HG03108 (cell line): ENCODE results near the gene ADH7.
"Not testable (repeated sequence)": the region's sequence is repeated elsewhere in the genome, so short reads cannot be mapped to it uniquely, and the experiment has no call there.

Source experiments
- ATAC-seq: cut with Tn5 transposase; IDR thresholded peaks from one replicate; pipeline ENCODE4 v1.9.1; 2021; ENCODE audit warnings: moderate library complexity; ENCODE audit not compliant: unreplicated experiment

Gene ADH7

DNA sequence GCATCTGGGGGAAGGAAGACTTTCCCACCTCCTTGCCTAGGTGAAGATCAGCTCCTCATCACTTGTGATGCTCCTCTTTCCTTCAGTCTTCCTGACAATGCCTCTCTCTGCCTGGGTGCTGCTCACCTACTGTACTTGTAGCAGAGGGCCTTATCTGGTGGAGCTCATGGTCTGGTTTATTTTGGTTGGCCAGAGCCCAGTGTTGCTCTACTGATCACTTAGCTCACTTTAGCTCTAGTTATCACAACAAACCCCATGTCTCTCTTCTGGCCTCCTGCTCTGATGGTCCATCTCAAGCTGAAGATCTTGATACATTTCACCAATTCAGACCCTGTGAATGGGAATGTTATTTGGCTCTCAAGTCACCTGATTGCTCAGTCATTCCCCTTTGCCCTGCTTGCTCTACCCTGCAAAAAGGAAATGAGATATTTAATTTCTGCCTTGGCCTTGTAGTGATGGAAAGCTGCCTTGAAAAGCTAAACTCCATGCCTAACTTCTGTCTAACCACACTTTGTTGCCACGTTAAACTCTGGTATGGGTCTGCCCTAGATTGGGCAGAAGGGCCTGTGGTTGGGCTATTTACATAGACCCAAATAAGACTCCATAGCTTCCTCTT is 52.3 kb downstream of the ADH7 start:
- no peak for ATAC-seq

DNA sequence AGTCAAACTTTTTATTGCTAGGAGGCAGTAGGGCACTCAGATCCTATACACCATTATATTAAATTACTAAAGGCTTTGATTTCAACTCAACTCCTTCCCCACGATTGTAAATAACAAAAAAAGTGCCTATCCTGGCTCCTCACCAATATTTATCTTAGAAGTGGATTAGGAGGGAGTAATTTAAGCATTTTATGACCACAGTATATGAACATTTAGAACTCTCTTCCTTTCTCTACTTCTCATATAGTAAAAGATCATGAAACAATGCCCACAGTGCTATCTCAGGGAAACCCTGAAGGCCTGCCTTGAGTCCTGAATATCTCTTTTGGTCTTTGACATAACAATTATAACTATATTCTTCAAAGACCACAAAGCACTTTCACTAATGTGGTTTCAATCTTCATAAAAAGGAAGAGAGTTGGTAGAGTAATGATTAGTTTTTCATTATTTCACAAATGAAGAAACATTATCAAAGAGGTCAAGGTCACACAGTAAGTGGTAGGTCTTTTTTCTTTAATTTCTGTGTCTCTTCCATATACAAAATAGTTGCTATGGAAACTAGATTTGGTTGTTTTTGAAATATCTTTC is 53.5 kb downstream of the ADH7 start:
- no peak for ATAC-seq

DNA sequence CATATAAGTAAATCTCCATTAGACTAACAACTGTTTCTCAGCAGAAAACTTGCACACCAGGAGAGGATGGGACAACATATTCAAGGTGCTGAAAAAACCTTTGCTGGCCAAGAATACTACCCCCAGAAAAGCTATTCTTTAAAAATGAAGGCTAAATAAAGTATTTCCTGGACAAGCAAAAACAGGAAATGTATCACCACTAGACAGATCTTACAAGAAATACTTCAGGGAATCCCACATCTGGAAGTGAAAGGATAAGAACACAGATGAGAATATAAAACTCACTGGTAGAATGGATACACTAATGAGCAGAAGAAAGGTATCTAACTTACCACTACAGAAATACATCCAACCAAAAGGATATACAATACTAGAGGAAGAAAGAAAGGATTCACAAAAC is 55.6 kb downstream of the ADH7 start:
- no peak for ATAC-seq

DNA sequence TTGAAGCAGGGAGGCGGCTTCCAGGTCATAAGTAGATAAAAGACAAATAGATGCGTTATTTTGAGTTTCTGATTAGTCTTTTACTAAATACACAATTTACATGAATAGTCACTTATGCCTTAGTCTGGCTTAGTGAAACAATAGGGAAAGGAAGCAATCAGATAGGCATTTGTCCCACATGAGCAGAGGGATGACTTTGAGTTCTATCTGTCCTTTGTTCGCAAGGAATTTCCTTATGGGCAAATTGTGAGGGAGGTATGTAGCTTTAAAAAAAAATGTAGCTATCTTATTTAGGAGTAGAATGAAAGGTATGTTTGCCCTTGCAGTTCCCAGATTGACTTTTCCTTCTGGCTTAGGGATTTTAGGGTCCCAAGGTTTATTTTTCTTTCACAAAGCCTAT is 56.3 kb downstream of the ADH7 start:
- no peak for ATAC-seq

DNA sequence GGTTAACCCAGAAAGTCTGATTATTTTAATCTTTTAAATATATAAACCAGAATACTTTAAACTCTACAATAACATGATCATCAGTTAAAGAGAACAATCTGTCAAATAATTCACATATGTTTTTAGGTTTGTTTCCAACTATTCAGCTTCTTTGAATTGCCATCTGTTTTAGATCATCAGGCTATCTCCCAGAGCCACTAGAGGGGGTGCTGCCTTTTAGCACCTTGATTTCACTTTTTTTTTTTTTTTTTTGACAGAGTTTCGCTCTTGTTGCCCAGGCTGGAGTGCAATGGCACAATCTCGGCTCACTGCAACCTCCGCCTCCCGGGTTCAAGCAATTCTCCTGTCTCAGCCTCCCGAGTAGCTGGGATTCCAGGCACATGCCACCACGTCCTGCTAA is 57.8 kb downstream of the ADH7 start:
- ATAC-seq: not testable (repeated sequence)

DNA sequence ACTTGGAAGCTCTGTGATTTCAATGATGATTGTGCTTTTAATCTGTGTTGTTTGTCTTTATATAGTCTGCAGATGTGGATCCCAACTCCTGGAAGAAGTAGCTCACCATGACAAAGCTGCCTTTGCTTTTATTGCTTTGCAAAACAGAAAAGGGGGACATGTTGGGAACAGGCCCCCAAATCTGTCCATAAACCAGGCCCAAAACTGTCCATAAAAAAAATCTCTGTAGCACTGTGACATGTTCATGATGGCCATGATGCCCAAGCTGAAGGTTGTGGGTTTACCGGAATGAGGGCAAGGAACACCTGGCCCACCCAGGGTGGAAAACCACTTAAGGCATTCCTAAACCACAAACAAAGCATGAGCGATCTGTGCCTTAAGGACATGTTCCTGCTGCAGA is 62.7 kb downstream of the ADH7 start:
- ATAC-seq: not testable (repeated sequence)

DNA sequence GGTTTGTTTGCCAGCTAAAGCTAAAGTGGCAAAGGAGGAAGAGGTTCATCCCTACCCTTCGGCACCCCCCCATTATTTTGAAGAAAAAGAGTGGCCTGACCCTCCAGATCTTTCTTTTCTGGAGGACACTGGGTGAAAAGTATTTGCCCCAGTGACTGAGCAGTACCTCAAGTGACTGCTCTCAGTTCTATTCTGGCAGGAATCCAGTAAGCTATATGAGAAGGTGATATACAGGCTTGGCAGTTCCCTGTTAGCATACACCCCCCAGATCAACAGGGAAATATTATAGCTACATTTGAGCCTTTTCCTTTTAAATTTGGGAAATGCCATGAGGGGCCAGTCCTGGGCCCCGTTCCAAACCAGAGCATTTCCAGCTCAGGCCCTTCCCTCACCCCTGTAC is 67.3 kb downstream of the ADH7 start:
- ATAC-seq: not testable (repeated sequence)

DNA sequence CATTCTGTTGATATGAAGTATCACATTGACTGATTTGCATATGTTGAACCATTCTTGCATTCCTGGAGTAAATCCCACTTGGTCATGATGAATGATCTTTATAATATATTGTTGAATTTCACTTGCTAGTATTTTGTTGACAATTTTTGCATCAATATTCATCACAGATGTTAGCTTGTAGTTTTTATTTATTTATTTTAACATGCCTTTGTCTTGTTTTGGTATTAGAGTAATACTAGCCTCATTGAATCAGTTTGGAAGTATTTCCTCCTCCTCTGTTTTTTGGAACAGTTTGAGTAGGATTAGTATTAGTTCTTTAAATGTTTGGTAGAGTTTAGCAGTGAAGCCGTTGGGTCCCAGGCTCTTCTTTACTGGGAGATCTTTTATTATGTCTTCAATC is 68.7 kb downstream of the ADH7 start:
- no peak for ATAC-seq

DNA sequence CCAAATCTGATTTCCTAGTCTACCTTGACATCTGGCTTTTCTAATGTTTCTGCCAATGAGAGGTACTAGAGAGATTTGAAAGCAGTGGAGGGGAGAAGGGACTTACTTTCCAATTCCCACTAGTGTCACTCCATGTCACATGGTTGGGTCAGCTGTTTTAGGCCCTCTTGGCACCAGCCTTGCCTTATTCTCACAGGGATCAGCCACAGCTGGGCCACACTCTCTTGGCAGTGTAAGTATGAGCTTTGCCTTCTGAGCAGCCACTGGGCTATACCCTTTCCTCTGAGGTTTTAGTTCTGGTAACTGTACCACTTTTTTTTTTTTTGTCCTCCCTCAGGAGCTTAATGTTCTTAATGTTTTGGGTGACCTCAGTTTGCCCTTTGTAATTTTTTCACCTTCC is 72.4 kb downstream of the ADH7 start:
- no peak for ATAC-seq
